ENCODE results near the gene MPZL1. TPM values are rescaled to one million over a fixed set of nuclear protein-coding genes. Genes with fewer than 3 reads are reported as not detected.
A peak's percentile ranks its signal among the peaks of the same experiment; 100 is the strongest.

Gene MPZL1
- total and polyA plus RNA-seq, 2 of the 13 experiments (the other 11 are each of a cell fraction or from before 2014, with no cell fraction given) = 38.0 to 68.7 TPM

DNA sequence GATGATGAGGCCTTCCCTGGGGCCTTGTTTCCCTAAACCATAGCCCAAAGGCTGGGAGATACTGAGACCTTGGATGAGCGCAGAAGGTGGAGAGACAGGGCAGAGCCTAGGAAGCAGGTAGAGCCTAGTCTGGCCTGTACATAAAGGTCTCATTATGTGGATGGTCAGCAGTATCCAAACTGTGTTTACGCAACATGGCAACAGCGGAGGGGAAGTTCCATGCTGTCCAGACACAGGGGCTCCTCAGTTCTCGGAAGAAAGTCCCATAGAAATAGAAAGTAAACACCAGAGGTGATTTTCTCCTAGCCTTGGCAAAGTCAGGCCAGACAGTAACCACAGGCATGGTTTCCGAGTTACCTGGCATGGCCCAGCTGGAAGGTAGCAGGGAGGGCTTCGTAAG lies 42.1 kb upstream of the MPZL1 start (continued):
- TF ChIP-seq SOX13 (IDR thresholded peaks at IDR 0.05) = no peak
- peak in 1 of 2 experiments; percentile 31; a peak in 1 of 4 replicates for TF ChIP-seq SOX13 (CRISPR knock-in tag; conservative IDR thresholded peaks at IDR 0.05 in 1 of 2, IDR thresholded peaks at IDR 0.05 in 1 of 2)
- no peak for TF ChIP-seq MIER2 (CRISPR knock-in tag; IDR thresholded peaks at IDR 0.05)
- TF ChIP-seq KLF11 (CRISPR knock-in tag; IDR thresholded peaks at IDR 0.05) = no peak
- TF ChIP-seq PHF20 (CRISPR knock-in tag; IDR thresholded peaks at IDR 0.05) = no peak
- TF ChIP-seq ZEB1 (IDR thresholded peaks at IDR 0.05; ENCODE audit: insufficient replicate concordance, low read depth) = no peak
- TF ChIP-seq, protein P1, sequence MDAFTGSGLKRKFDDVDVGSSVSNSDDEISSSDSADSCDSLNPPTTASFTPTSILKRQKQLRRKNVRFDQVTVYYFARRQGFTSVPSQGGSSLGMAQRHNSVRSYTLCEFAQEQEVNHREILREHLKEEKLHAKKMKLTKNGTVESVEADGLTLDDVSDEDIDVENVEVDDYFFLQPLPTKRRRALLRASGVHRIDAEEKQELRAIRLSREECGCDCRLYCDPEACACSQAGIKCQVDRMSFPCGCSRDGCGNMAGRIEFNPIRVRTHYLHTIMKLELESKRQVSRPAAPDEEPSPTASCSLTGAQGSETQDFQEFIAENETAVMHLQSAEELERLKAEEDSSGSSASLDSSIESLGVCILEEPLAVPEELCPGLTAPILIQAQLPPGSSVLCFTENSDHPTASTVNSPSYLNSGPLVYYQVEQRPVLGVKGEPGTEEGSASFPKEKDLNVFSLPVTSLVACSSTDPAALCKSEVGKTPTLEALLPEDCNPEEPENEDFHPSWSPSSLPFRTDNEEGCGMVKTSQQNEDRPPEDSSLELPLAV (CRISPR knock-in tag; conservative IDR thresholded peaks at IDR 0.05; ENCODE audit: low read depth) = no peak
- TF ChIP-seq ZNF207 (IDR thresholded peaks at IDR 0.05; ENCODE audit: borderline replicate concordance) = no peak
- no peak for TF ChIP-seq ZNF816 (CRISPR knock-in tag; IDR thresholded peaks at IDR 0.05; ENCODE audit: borderline replicate concordance)
- no peak for TF ChIP-seq MXI1 (IDR thresholded peaks at IDR 0.05; ENCODE audit: borderline replicate concordance, low read depth, low read length)
- TF ChIP-seq JUNB (CRISPR knock-in tag; IDR thresholded peaks at IDR 0.05; ENCODE audit: borderline replicate concordance) = no peak
- TF ChIP-seq, protein P2, sequence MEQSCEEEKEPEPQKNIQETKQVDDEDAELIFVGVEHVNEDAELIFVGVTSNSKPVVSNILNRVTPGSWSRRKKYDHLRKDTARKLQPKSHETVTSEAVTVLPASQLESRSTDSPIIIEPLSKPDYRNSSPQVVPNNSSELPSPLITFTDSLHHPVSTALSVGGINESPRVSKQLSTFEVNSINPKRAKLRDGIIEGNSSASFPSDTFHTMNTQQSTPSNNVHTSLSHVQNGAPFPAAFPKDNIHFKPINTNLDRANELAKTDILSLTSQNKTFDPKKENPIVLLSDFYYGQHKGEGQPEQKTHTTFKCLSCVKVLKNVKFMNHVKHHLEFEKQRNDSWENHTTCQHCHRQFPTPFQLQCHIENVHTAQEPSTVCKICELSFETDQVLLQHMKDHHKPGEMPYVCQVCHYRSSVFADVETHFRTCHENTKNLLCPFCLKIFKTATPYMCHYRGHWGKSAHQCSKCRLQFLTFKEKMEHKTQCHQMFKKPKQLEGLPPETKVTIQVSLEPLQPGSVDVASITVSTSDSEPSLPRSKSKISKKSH (CRISPR knock-in tag; IDR thresholded peaks at IDR 0.05; ENCODE audit: borderline replicate concordance) = no peak
- TF ChIP-seq PHF21A (CRISPR knock-in tag; IDR thresholded peaks at IDR 0.05) = 0 out of 2 replicates have a peak, but pooled peaks have one; percentile 21
- TF ChIP-seq YY1 (IDR thresholded peaks at IDR 0.05; ENCODE audit: insufficient read depth, insufficient replicate concordance, low read depth, low read length) = no peak
- no peak for TF ChIP-seq MYC (CRISPR knock-in tag; IDR thresholded peaks at IDR 0.05; ENCODE audit: borderline replicate concordance)
- no peak for TF ChIP-seq NCOA2 (CRISPR knock-in tag; IDR thresholded peaks at IDR 0.05)
- no peak for TF ChIP-seq RELA (CRISPR knock-in tag; IDR thresholded peaks at IDR 0.05)
- no peak for TF ChIP-seq ZNF792 (CRISPR knock-in tag; IDR thresholded peaks at IDR 0.05)
- TF ChIP-seq, protein P3, sequence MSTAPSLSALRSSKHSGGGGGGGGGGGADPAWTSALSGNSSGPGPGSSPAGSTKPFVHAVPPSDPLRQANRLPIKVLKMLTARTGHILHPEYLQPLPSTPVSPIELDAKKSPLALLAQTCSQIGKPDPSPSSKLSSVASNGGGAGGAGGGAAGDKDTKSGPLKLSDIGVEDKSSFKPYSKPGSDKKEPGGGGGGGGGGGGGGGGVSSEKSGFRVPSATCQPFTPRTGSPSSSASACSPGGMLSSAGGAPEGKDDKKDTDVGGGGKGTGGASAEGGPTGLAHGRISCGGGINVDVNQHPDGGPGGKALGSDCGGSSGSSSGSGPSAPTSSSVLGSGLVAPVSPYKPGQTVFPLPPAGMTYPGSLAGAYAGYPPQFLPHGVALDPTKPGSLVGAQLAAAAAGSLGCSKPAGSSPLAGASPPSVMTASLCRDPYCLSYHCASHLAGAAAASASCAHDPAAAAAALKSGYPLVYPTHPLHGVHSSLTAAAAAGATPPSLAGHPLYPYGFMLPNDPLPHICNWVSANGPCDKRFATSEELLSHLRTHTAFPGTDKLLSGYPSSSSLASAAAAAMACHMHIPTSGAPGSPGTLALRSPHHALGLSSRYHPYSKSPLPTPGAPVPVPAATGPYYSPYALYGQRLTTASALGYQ (CRISPR knock-in tag; IDR thresholded peaks at IDR 0.05) = no peak
- peak; percentile 45; the same call in 1 of the 2 replicates for TF ChIP-seq ZNF644 (CRISPR knock-in tag; IDR thresholded peaks at IDR 0.05; ENCODE audit: low read depth)
- TF ChIP-seq SUZ12 (IDR thresholded peaks at IDR 0.05; ENCODE audit: low read depth, low read length) = no peak
- no peak for TF ChIP-seq ZNF746 (CRISPR knock-in tag; IDR thresholded peaks at IDR 0.05)
- TF ChIP-seq ZFX (CRISPR knock-in tag; IDR thresholded peaks at IDR 0.05; ENCODE audit: low read depth) = peak; percentile 44; the same call in 1 of the 2 replicates
- TF ChIP-seq, protein P4, sequence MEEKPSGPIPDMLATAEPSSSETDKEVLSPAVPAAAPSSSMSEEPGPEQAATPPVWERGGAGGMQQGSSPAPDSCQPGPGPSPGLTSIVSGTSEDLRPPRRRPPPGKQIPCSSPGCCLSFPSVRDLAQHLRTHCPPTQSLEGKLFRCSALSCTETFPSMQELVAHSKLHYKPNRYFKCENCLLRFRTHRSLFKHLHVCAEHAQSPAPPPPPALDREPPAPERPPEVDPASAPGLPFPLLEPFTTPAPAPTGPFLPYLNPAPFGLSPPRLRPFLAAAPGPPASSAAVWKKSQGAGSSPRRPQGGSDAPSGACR (CRISPR knock-in tag; IDR thresholded peaks at IDR 0.05) = no peak
- TF ChIP-seq MATR3 (CRISPR knock-in tag; IDR thresholded peaks at IDR 0.05) = no peak
- no peak for TF ChIP-seq STAG1 (CRISPR knock-in tag; IDR thresholded peaks at IDR 0.05)
- no peak for TF ChIP-seq MEIS2 (CRISPR knock-in tag; IDR thresholded peaks at IDR 0.05)
- TF ChIP-seq ZNF20 (CRISPR knock-in tag; IDR thresholded peaks at IDR 0.05) = no peak
- no peak for TF ChIP-seq SIX1 (CRISPR knock-in tag; IDR thresholded peaks at IDR 0.05; ENCODE audit: borderline replicate concordance)
